ENCODE results near the gene WDR62. TPM values are rescaled to one million over a fixed set of nuclear protein-coding genes. Genes with fewer than 3 reads are reported as not detected.
"Not testable (repeated sequence)": the region's sequence is repeated elsewhere in the genome, so short reads cannot be mapped to it uniquely, and the experiment has no call there.

Gene WDR62
- total and polyA plus RNA-seq, 2 of the 8 experiments (the other 6 are each of a cell fraction or from before 2014, with no cell fraction given), result 28.2 to 39.5 TPM

- H4K5ac ChIP-seq (ENCODE audit: insufficient read length, low read depth, low read length); H3K4me1 ChIP-seq (replicated peaks in 1 of 4; ENCODE audit: control insufficient read depth in 3 of 4, insufficient read depth in 4 of 4, low read length in 3 of 4); H2BK15ac ChIP-seq (ENCODE audit: low read length); H2BK20ac ChIP-seq (ENCODE audit: low read length); H3K27me3 ChIP-seq (replicated peaks in 1 of 4; ENCODE audit: control insufficient read depth in 3 of 4, extremely low read depth in 1 of 4, insufficient read depth in 3 of 4, low read length in 3 of 4); H3K4me3 ChIP-seq (ENCODE audit: extremely low read depth in 1 of 4, insufficient read depth in 2 of 4, low read depth in 3 of 4, low read length in 4 of 4); H2AFZ ChIP-seq (ENCODE audit: low read length); H3K9me3 ChIP-seq (ENCODE audit: insufficient read depth in 2 of 2, low read depth in 1 of 2, low read length in 1 of 2); H3K4me2 ChIP-seq (ENCODE audit: insufficient read depth in 1 of 2, low read depth in 2 of 2, low read length in 2 of 2); H4K20me1 ChIP-seq (replicated peaks in 1 of 2; ENCODE audit: control insufficient read depth in 1 of 2, insufficient read depth in 2 of 2, low read length in 2 of 2); H2BK5ac ChIP-seq (ENCODE audit: low read depth, low read length); H3K9ac ChIP-seq (replicated peaks in 1 of 4; ENCODE audit: extremely low read depth in 1 of 4, low read depth in 3 of 4, low read length in 3 of 4); H3K23ac ChIP-seq (ENCODE audit: insufficient read length); H3K36me3 ChIP-seq (ENCODE audit: control insufficient read depth in 2 of 4, insufficient read depth in 4 of 4, low read length in 3 of 4); H3K27ac ChIP-seq (ENCODE audit: low read depth, low read length); H3K56ac ChIP-seq (replicated peaks; ENCODE audit: insufficient read length, low read depth, low read length); H3K79me2 ChIP-seq (ENCODE audit: control insufficient read depth in 1 of 2, insufficient read depth in 2 of 2, low read length in 2 of 2); H4K8ac ChIP-seq (ENCODE audit: extremely low read depth, insufficient read depth, low read length); H3K14ac ChIP-seq (ENCODE audit: insufficient read length); DNase-seq (ENCODE audit: low read depth in 1 of 2, low spot score in 2 of 2); H3K23me2 ChIP-seq (ENCODE audit: low read depth, low read length); H4K91ac ChIP-seq (replicated peaks; ENCODE audit: insufficient read length, low read length); H2AK5ac ChIP-seq (ENCODE audit: low read depth, low read length); H3K79me1 ChIP-seq (ENCODE audit: low read depth, low read length); H3K4ac ChIP-seq (replicated peaks; ENCODE audit: insufficient read length, low read depth, low read length); H2BK12ac ChIP-seq (ENCODE audit: low read depth, low read length); H2BK120ac ChIP-seq (replicated peaks; ENCODE audit: low read depth, low read length); H3K18ac ChIP-seq (ENCODE audit: extremely low read depth, low read length); FAIRE-seq: not testable (repeated sequence)
- CTCF ChIA-PET (ENCODE audit: partially characterized antibody), result interaction anchor here (1.0 to 9.1 kb wide), 3 partner anchors 20 to 39 kb away, joined by 3 to 157 read pairs (median 4); partner anchors contain the start of gene OVOL3
- WGBS, 2 experiments (ENCODE audit: extremely low coverage in 1 of 2, insufficient coverage in 1 of 2, insufficient read length in 1 of 2, insufficient replicate concordance in 2 of 2, low coverage in 1 of 2, low lambda C conversion rate in 2 of 2, missing lambda C conversion rate in 1 of 2), result 90% methylated on average over 6 of the region's 6 CpGs; no CpG with 5 or more reads in 1 of the 2 experiments
- POLR2A ChIA-PET (ENCODE audit: partially characterized antibody), result interaction anchor here (4.7 kb wide), 1 partner anchor 36 kb away, joined by 45 read pairs; no protein-coding TSS in a partner anchor
These were observed 76.5 kb downstream of the WDR62 start for GRCh38 chr19:36131221-36131620.

DNA sequence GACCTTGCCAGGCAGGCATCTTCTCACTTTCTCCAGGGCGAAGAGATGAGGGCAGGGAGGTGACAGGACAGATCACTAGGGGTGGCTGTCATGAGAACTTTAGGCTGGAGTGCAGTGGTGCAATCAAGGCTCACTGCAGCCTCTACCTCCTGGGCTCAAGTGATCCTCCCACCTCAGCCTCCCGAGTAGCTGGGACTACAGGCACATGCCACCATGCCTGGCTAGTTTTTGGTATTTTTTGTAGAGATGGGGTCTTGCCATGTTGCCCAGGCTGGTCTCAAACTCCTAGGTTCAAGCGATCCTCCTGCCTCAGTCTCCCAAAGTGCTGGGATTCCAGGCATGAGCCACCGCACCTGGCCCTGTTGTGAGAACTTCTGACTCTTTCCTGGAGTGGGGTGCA is 80.2 kb downstream of the WDR62 start:
- H2BK15ac ChIP-seq (ENCODE audit: low read length); H3K4me3 ChIP-seq (ENCODE audit: extremely low read depth in 1 of 4, insufficient read depth in 2 of 4, low read depth in 3 of 4, low read length in 4 of 4); H3K4ac ChIP-seq (replicated peaks; ENCODE audit: insufficient read length, low read depth, low read length); H4K8ac ChIP-seq (ENCODE audit: extremely low read depth, insufficient read depth, low read length); H2BK120ac ChIP-seq (replicated peaks; ENCODE audit: low read depth, low read length); CTCF ChIA-PET (ENCODE audit: partially characterized antibody); H3K18ac ChIP-seq (ENCODE audit: extremely low read depth, low read length); H3K27me3 ChIP-seq (replicated peaks in 1 of 4; ENCODE audit: control insufficient read depth in 3 of 4, extremely low read depth in 1 of 4, insufficient read depth in 3 of 4, low read length in 3 of 4); H3K79me1 ChIP-seq (ENCODE audit: low read depth, low read length); H2BK20ac ChIP-seq (ENCODE audit: low read length); H3K79me2 ChIP-seq (ENCODE audit: control insufficient read depth in 1 of 2, insufficient read depth in 2 of 2, low read length in 2 of 2); H2BK12ac ChIP-seq (ENCODE audit: low read depth, low read length); H2AK5ac ChIP-seq (ENCODE audit: low read depth, low read length); H2AFZ ChIP-seq (ENCODE audit: low read length); DNase-seq (ENCODE audit: low read depth in 1 of 2, low spot score in 2 of 2); H3K27ac ChIP-seq (ENCODE audit: low read depth, low read length); H3K9ac ChIP-seq (replicated peaks in 1 of 4; ENCODE audit: extremely low read depth in 1 of 4, low read depth in 3 of 4, low read length in 3 of 4); FAIRE-seq; H3K23me2 ChIP-seq (ENCODE audit: low read depth, low read length); H3K23ac ChIP-seq (ENCODE audit: insufficient read length); H3K4me1 ChIP-seq (replicated peaks in 1 of 4; ENCODE audit: control insufficient read depth in 3 of 4, insufficient read depth in 4 of 4, low read length in 3 of 4); H3K36me3 ChIP-seq (ENCODE audit: control insufficient read depth in 2 of 4, insufficient read depth in 4 of 4, low read length in 3 of 4); H2BK5ac ChIP-seq (ENCODE audit: low read depth, low read length); H3K56ac ChIP-seq (replicated peaks; ENCODE audit: insufficient read length, low read depth, low read length); H3K4me2 ChIP-seq (ENCODE audit: insufficient read depth in 1 of 2, low read depth in 2 of 2, low read length in 2 of 2); H3K14ac ChIP-seq (ENCODE audit: insufficient read length); H3K9me3 ChIP-seq (ENCODE audit: insufficient read depth in 2 of 2, low read depth in 1 of 2, low read length in 1 of 2); H4K20me1 ChIP-seq (replicated peaks in 1 of 2; ENCODE audit: control insufficient read depth in 1 of 2, insufficient read depth in 2 of 2, low read length in 2 of 2); H4K5ac ChIP-seq (ENCODE audit: insufficient read length, low read depth, low read length); H4K91ac ChIP-seq (replicated peaks; ENCODE audit: insufficient read length, low read length): not testable (repeated sequence)
- POLR2A ChIA-PET (ENCODE audit: partially characterized antibody), result interaction anchor here (0.9 kb wide), 1 partner anchor 52 kb away, joined by 4 read pairs; no protein-coding TSS in a partner anchor
- 95% methylated on average over 4 of the region's 4 CpGs; no CpG with 5 or more reads in 1 of the 2 experiments for WGBS, 2 experiments (ENCODE audit: extremely low coverage in 1 of 2, insufficient coverage in 1 of 2, insufficient read length in 1 of 2, insufficient replicate concordance in 2 of 2, low coverage in 1 of 2, low lambda C conversion rate in 2 of 2, missing lambda C conversion rate in 1 of 2)
